HFF-Myc (cell line): ENCODE results near the gene GPSM3.

ENCODE experiments used
- DNase-seq: peaks from one replicate; pipeline ENCODE4 v3.0.0-alpha.2; 2011; ENCODE audit warnings: low read depth; ENCODE audit errors: extremely low read depth
- H3K4me3 ChIP-seq: replicated peaks from 2 replicates; pipeline ENCODE4 v1.5.1; 2011; ENCODE audit warnings: low read depth, mild to moderate bottlenecking, control low read depth, low read length
- TF ChIP-seq, protein P1 (sequence below): IDR thresholded peaks from 2 replicates; pipeline ENCODE4 v1.5.1; 2012; ENCODE audit warnings: mild to moderate bottlenecking, low read depth, low read length, control low read depth; ENCODE audit errors: missing control alignments

GPSM3 gene

DNA sequence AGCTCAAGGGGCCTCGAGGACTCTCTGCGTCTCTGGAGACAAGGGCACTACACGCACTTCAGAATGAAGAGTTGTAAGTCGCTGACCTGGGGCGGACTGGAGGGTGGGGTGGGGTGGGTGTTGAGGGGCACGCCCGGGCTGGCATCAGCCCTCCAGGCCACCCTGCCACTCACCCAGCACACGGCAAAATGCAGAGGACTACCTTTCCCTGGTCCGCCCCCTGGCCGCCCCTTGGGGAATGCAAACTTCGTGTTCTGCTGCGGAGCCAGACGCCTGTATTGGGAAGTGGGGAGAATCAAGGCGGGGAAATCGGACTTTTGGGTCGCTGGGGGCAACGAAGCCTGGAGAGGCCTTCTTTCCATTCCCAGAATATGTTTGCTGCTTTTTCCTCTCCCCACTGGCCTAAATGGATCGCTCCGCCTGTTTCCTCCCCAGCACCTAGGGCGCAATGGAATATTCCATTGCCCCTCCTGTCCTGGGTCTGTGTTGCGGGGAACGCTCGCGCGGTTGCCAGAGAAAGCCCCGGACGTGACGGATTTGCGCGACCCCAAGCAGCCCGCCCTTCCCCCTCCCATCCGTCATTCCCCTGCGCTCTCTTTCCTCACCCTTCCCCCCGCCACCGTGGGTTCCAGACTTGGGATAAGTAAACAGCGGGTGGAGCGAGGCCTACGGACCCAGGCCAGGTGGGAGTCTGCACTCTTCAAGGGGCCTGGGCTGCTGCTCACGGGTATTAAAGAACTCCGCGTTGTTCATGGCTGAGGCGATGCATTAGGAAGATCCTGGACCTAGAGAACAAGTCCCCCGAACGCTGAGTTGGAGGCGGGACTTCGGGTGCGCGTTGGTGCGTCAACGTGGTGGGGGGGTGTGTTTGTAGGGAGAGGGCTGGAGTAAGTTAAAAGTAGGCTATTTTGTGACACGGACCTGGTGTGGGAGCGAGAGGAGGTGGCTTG is 38.6 kb downstream of the GPSM3 start, which contains the start of gene PPT2:
TSS of gene PPT2 (plus strand) at position 578 of the 950 bp plus-strand sequence. CDS start 454 bp downstream, outside the sequence.
- TF ChIP-seq, protein P1, sequence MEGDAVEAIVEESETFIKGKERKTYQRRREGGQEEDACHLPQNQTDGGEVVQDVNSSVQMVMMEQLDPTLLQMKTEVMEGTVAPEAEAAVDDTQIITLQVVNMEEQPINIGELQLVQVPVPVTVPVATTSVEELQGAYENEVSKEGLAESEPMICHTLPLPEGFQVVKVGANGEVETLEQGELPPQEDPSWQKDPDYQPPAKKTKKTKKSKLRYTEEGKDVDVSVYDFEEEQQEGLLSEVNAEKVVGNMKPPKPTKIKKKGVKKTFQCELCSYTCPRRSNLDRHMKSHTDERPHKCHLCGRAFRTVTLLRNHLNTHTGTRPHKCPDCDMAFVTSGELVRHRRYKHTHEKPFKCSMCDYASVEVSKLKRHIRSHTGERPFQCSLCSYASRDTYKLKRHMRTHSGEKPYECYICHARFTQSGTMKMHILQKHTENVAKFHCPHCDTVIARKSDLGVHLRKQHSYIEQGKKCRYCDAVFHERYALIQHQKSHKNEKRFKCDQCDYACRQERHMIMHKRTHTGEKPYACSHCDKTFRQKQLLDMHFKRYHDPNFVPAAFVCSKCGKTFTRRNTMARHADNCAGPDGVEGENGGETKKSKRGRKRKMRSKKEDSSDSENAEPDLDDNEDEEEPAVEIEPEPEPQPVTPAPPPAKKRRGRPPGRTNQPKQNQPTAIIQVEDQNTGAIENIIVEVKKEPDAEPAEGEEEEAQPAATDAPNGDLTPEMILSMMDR, result peak; percentile 22
- peak; percentile 75 for DNase-seq
- peak within 1 kb of the TSS; percentile 96 for H3K4me3 ChIP-seq

DNA sequence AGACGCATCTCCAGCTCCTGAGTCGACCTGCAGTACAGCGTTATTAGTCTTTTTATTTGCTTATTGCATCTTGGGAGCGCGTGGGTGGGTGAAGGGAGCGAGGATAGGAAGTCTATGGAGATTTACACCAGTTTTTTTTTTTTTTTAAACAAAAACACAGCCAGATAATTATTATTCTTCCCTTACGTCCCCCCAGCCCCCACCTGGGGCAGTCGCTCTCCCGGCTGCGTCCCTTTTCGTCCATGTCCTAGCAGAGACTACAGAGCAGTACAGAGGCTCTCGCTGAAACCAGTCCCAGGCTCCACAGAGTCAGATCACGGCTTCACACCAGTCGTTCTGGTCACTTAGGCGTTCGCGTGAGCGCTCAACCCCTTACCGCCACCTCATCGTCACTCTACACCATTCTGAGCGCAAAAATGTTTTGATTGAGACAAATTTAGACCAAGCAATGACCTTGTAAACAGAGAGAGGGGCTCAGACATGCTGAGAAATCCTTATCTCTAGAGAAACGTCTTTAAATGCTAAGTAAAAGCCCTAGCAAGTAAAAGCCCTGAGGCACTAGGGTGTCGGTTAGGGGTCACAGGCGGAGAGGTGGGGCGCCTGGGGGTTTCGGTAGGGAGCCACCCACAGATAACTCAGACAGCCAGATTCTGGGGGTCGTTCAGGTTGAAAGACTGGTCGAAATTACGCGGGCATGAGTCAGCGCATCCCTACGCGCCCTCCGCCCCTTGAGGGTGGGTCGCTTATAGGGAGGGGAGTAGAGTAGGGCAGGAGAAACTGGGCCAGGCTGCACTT is 39.5 kb downstream of the GPSM3 start:
- DNase-seq, result no peak
- H3K4me3 ChIP-seq, result peak overlapping the region; percentile 96
- TF ChIP-seq, protein P1, result no peak

DNA sequence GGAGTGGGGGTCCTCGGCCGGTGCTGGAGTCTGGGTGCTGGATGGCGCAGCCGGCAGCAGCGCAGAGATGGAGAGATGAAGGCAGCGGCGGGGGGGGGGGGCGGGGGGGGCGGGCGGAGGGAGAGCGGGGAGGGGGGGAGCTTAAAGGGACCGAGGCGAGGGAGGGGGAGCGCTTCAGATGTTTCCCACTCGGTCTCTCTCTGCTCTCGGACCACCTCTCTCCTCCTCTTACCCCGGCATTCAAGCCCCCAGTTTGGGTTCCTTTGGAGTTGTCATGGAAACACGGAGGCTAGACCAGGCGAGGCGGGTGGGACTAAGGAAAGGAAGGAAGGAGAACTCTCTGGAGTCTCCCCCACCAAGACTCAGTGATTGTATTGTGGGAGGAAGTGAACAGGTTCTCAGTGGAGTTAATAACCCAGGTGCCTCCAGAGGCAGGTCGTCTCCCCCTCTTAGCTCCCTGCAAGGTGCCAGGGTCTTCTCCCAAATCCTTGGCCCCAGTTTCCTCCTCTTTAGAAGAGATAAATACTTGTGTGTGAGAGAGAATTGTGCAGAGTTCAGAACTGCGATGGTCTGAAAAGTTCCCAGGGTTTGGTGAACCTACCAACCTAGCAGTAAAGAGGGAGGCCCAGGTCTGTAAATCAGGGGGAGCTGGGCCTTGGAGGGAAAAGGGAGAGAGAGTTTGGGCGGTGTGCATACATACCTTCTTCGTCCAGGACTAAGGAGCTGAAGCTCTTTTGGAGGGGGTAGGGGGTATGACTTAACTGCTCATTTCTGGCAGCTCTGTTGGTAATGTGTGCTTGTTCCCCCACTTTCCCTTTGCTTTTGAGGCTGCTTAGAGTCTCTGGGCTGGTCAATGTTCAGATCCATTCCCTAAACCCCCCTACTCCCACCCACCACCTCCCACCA is 40.3 kb downstream of the GPSM3 start, which contains the start of gene PRRT1:
TSS of gene PRRT1 (minus strand) at position 77 of the 906 bp plus-strand sequence. CDS start 112 bp downstream, outside the sequence.
- TF ChIP-seq, protein P1, result no peak
- DNase-seq, result no peak
- peak within 1 kb of the TSS; percentile 96 for H3K4me3 ChIP-seq

DNA sequence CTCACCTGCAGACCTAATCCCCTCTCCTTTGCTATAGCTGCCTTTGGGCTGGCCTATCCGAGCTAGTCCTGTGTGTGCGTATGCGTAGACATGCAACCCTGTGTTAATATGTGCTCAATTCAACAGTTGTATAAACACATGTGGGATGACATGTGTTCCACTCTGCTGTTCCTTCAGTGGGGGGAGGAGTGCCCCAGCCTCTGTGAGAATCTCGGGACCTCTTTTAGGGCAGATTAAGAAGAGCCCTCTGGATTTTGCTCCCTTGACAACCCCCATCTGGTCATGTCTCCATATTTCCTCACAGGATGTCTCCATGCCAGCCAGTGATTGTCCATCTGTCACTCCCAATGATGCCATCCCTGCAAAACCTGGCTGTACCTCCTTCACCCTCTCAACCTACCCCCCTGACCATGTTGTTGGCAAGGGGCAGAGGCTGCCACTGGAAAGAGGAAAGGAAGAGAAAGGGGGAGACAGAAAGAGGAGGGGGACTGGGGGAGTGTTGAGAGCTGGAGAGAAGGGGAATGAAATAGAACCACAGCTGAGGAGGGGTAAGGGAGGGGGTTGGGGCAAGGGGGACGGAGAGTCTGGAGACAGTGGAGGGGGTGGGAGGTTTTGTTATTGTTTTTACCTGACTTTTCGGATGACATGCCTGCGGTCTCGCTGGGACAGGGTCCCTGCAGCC is 41.1 kb downstream of the GPSM3 start:
- no peak for DNase-seq
- TF ChIP-seq, protein P1, result no peak

DNA sequence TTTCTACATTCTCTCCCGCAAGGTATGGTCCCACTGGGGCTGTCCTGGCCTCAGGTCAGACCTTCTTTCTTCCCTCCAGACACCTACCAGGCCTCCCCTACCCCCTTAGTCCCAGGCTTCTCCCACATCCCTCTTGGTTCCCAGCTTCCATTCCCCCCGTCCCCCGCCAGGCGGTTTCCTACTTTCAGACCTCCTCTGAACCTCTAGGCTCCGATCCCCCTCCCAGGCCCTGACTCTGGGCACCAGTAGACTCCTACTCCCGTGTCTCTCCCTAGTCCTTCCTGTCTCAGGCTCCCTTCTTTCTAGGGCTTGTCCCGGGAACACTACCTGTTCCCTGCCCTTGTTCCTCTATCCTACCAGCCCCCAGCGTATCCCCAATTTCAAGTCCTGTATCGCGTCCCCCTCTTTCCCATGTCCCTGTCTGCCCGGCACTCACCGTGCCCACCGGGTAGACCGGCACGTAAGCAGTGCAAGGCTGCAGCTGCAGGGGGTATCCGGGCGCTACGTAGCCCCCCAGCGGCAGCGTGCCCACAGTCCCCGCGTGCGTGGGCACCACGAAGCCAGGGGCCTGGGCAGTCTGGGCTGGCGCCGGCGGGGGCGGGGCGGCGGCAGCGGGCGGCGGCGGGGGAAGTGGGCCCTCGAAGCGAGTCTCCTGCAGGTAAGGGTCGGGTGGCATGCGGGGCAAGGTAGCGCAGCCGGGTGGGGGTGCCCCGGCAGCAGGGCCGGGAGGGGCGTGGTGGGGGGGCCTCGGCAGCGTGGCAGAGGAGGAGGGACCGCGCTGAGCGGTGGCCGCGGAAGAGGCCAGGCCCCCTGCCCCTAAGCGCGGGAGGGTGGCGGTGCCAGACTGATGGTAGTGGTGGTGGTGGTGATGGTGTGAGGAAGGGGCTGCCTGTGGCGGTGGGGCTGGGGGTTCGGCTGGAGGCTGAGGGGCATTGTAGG is 42.2 kb downstream of the GPSM3 start:
- TF ChIP-seq, protein P1, result no peak
- H3K4me3 ChIP-seq, result no peak overlapping the region
- DNase-seq, result no peak

More for the DNA sequence above, 41.1 kb downstream of the GPSM3 start:
- H3K4me3 ChIP-seq, result peak overlapping the region; percentile 96
